ENCODE measurements around the gene CCL22. TPM values are rescaled to one million over a fixed set of nuclear protein-coding genes. Genes with fewer than 3 reads are reported as not detected.

CCL22 gene
- total RNA-seq, 1 donor from 2014 or later: 0.49 TPM

DNA sequence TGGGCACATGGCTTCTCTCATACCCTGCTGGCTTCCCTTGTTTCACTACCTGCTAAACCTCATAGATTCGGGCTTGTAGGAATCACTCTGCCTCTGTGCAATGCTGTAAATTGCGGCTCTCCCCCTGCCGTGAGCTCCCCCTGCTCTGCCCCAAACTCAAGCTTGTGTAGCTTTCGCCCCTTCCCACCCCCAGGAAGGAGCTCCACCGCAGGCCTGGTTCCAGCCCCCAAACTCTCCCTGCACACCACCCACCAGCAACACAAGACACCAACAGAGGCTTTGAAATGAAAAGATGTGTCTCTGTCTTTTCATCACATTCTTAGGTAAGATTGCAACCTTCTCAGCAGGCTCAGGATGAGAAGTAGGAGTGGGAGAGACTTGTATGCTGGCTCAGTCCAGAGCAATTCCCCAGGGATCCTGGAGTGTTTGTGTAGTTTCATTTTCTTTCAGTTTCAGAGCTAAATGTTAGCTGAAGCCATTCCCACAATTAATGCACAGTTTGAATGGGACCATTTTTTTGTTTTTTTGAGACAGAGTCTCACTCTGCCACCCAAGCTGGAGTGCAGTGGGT, 27.9 kb downstream of the CCL22 start:
- no peak overlapping the region for H3K4me3 ChIP-seq
- no peaks in the 10 kb centered on the region for H3K9me3 ChIP-seq
- no peaks in the 10 kb centered on the region for H3K27me3 ChIP-seq
- no peak overlapping the region for H3K27ac ChIP-seq
- no peak for DNase-seq (ENCODE audit: extremely low spot score in 2 of 2)
- peaks cover 35% of the 10 kb centered on the region for H3K4me1 ChIP-seq
- TF ChIP-seq CTCF (IDR thresholded peaks at IDR 0.05): no peak
- no peak for TF ChIP-seq POLR2A (IDR thresholded peaks at IDR 0.05)
- no peak for TF ChIP-seq POLR2AphosphoS5 (IDR thresholded peaks at IDR 0.05; ENCODE audit: insufficient read depth in 1 of 2, low read depth in 1 of 2)
- no peaks in the 10 kb centered on the region for H3K36me3 ChIP-seq
- intact Hi-C loops (cut with DNase I): no loop called here

DNA sequence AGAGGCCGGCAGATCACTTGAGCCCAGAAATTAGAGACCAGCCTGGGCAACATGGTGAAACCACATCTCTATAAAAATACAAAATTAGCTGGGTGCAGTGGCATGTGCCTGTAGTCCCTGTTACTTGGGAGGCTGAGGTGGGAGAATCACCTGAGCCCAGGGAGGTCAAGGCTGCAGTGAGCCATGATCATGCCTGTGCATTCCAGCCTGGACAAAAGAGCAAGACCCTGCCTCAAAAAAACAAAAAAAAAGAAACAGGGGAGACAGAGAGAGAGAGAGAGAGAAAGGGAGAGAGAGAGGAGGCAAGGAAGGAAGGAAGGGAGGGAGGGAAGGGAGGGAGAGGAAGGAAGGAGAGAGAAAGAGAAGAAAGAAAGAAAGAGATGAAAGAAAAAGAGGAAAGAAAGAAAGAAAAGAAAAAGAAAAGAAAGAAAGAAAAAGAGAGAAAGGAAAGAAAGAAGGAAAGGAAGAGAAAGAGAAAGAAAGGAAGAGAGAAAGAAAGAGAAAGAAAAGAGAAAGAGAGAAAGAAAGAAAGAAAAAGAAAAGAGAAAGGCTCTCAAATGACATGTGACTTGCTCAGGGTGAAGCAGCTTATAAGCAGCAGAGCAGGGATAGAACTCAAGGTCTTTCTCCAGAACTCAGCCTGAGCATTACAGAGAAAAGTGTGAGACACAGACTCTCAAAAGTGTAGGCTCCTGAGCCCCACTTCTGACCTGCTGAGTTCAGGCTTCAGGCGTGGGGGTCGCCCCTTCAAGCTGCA, 29.2 kb downstream of the CCL22 start:
- Histone ChIP-seq H3K27me3 (no peaks in the 10 kb centered on the region), H3K36me3 (no peaks in the 10 kb centered on the region), H3K4me3 (no peak overlapping the region), H3K4me1 (peaks cover 35% of the 10 kb centered on the region), H3K9me3 (no peaks in the 10 kb centered on the region), H3K27ac (no peak overlapping the region)
- DNase-seq (ENCODE audit: extremely low spot score in 2 of 2): no peak
- no peak for TF ChIP-seq POLR2AphosphoS5 (IDR thresholded peaks at IDR 0.05; ENCODE audit: insufficient read depth in 1 of 2, low read depth in 1 of 2)
- no peak for TF ChIP-seq CTCF (IDR thresholded peaks at IDR 0.05)
- no peak for TF ChIP-seq POLR2A (IDR thresholded peaks at IDR 0.05)
- intact Hi-C loops (cut with DNase I): no loop called here

- Histone ChIP-seq H3K27me3 (no peaks in the 10 kb centered on the region), H3K9me3 (no peaks in the 10 kb centered on the region), H3K36me3 (no peaks in the 10 kb centered on the region), H3K4me1 (peaks cover 32% of the 10 kb centered on the region), H3K4me3 (no peak overlapping the region), H3K27ac (no peak overlapping the region)
- DNase-seq (ENCODE audit: extremely low spot score in 2 of 2): no peak
- TF ChIP-seq CTCF (IDR thresholded peaks at IDR 0.05): no peak
- intact Hi-C loops (cut with DNase I): no loop called here
Observed at GRCh38 chr16:57388359-57389086, 29.9 kb downstream of the CCL22 start.

GRCh38 chr16:57389087-57389468, 30.5 kb downstream of the CCL22 start:
- intact Hi-C loops (cut with DNase I): no loop called here
- H3K9me3 ChIP-seq: no peaks in the 10 kb centered on the region
- no peak for DNase-seq (ENCODE audit: extremely low spot score in 2 of 2)
- H3K36me3 ChIP-seq: no peaks in the 10 kb centered on the region
- TF ChIP-seq POLR2AphosphoS5 (IDR thresholded peaks at IDR 0.05; ENCODE audit: insufficient read depth in 1 of 2, low read depth in 1 of 2): no peak
- TF ChIP-seq POLR2A (IDR thresholded peaks at IDR 0.05): no peak
- TF ChIP-seq CTCF (IDR thresholded peaks at IDR 0.05): no peak
- no peaks in the 10 kb centered on the region for H3K27me3 ChIP-seq
- H3K4me3 ChIP-seq: no peak overlapping the region
- H3K4me1 ChIP-seq: peaks cover 28% of the 10 kb centered on the region
- no peak overlapping the region for H3K27ac ChIP-seq
